ENCODE results near the gene TIAM2.

Gene TIAM2

GRCh38 chr6:155026022-155026705 is 31.0 kb downstream of the TIAM2 start:
- no peak for DNase-seq

- no peak for DNase-seq
Measured at GRCh38 chr6:155026706-155027045, 31.6 kb downstream of the TIAM2 start.

- no peak for DNase-seq
Measured at GRCh38 chr6:155030148-155030720, 35.1 kb downstream of the TIAM2 start.

GRCh38 chr6:155031091-155031490 is 36.0 kb downstream of the TIAM2 start:
- DNase-seq, result no peak

- DNase-seq, result no peak
Measured at GRCh38 chr6:155033021-155033791, 38.1 kb downstream of the TIAM2 start.

DNA sequence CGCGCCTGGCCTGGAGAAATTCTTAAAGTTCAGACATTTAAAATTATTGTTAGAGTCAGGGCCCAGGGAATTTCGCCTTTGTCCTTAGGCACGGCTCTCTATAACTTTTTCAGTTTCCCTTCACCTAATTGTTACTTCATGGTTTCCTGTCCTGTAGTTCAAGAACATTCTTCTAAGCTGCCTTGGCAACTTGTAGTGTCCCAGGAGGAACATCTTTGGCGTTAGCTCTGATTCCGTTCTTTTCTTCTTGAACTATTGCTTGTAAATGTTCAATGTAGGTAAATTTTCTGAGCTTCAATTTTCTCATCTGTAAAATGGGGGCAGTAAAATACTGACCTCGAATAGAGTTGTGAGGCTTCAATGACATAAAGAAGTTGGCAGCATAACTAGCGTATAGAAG is 41.8 kb downstream of the TIAM2 start:
- DNase-seq, result no peak

GRCh38 chr6:155038104-155038503 is 43.0 kb downstream of the TIAM2 start:
- DNase-seq, result no peak

DNA sequence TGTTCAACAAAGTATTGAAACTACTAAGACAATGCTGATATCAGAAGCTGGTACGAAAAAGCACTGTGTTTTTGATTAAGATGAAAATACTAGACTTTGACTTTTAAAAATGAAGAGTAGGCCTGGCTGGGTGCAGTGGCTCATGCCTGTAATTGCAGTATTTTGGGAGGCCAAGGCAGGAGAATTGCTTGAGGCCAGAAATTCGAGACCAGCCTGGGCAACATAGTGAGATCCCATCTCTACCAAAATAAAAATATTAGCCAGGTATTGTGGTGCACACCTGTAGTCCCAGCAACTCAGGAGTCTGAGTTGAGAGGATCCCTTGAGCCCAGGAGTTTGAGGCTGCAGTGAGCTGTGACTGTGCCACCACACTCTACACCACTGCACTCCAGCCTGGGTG is 43.4 kb downstream of the TIAM2 start:
- DNase-seq, result no peak

- no peak for DNase-seq
Measured at GRCh38 chr6:155039618-155040017, 44.5 kb downstream of the TIAM2 start.

DNA sequence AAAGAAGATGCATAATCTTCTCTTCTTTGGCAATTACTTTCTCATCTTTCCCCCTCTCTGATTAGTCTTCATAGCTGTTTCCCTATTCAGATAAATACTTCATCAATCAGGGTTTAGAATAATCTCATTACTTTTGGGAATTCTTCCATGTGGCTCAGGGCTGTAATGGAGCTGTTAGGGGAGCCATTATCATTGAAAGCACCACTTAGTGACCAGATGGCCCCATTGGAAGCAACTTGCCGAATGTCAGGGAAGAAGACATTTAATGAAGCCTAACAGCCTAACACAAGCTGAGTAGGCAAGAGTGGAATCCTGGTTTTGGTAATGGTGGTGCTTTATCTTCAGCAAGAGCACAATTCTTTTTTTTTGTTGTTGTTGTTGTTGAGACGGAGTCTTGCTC is 45.0 kb downstream of the TIAM2 start:
- DNase-seq, result no peak

DNA sequence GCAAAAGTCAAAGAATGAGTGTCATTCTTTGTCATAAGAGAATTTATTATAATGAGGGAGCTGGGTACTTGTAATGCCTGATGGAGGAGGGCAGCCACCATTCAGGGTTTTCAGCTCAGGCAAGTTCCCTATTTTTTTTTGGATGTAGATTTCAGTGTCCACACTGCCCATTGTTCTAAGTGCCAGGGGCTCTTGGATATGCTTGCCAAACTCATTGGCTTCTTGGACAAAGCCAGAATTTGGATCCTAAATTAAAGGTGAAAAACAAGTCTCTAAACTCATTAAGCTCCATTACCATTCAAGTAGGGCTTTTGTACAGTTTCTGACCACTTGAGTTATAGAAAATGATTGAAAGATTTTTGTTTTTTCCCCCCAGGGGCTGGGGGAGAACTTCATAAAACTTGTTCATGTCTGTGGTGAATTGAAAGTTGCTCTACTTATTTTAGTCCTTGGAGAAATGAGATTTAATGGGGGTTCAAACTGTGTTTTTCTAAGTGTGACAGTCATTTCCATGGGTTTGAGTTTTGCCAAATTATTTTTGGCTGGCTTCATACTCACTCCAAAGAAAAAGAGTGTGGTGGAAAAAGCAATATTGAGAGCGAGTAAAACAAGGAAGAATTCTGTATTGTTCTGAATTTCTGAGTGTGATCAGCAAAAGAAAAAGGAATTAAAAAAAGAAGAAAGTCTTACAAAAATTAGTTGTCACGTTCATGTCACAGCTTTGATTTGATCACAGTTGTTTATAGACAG is 46.0 kb downstream of the TIAM2 start:
- DNase-seq, result no peak

DNA sequence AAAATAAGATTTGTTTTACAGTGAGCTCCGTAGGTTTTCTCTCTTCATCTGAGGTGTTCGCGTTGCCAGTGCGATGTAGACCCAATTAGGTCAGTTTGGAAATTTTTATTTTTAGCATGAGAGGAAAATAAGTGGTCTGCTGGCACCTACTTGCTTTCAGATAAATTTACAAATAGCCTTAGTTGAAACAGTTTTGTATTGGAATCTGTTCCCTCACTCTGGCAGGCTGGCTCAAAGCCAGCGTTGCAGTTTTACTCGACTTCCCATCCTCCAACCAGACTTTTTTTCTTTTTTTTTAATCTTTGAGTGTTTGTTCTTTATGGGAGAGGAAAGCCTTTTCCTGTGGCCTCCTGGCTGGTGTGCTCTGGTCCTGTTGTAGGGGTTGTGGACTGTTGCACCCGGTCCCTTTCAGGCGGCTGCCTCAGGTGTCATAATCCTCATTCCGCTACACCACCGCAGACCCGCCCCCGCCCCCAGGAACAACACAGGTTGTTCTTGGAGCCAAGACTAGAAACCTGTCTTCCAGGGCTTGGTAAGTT is 46.7 kb downstream of the TIAM2 start:
- no peak for DNase-seq

DNA sequence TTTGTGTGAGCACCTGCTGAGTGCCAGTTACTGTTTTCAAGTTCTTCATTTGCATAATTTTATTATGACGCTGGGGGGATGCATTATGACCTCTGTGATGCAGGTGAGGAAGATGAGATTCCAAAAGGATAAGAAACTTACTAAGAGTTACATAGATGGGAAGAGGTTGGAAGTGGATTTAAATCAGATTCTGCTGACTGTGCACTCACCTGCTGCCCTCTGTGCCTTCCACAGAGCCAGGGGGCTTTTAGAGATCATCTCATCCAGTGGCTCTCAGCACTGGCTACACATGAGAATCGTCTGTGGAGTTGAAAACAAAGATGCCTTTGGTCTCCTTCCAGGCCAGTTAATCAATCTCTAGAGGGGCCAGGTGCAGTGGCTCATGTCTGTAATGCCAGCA is 47.9 kb downstream of the TIAM2 start:
- no peak for DNase-seq

DNA sequence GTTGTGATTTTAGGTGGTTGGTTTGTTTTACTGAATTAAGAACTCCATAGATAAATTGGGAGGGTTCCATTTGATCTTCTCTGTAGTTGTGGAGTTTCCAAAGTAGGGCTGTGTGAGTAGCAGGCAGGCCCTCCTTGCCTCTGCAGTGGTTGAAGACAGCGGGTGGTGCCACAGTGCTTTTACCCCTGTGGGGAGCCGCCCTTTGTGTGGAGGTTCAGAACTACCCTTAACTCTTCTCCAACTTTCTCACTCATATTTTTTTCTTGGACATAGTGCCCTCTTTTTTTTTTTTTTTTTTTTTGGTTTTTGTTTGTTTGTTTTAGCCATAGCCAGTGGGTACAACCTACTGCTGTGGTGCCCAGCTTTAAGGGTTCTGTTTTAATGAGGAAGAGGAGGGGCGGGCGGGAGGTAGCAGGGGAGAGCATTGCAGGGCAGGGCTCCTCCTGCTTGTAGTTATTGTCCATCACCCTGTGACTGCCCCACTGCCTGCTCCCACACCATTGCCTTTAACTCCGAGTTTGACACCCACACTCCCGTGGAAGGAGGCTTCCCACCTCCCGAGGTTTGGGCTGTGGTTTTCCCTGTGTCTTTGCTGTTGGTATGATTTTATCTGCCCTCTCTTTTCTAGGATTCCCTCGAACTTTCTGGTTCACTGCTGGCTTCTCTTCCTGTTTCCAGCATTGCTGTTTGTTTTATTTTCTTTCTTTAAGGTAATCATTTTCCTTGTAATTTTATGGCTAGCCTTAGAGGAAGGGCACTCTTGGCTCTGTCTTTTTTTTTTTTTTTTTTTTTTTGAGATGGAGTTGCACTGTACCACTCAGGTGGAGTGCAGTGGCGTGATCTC is 50.7 kb downstream of the TIAM2 start:
- DNase-seq, result no peak

DNA sequence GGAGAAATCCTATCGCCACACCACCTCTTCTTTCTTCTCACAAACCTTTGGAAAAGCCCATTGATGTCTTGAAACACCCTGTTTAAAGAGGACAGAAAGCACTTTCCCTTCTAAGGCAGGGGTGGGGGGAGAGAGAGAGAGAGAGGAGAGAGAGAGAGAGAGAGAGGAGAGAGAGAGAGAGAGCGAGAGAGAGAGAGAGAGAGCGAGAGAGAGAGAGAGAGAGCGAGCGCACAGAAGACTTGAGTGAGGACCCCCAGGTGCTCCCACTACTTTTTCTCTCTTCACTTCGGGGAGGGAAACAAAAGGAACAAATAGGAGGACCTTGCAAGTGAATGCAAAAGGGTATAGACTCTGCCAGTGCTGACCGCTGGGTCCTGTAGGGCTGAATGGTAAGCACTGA is 52.4 kb downstream of the TIAM2 start:
- no peak for DNase-seq

DNA sequence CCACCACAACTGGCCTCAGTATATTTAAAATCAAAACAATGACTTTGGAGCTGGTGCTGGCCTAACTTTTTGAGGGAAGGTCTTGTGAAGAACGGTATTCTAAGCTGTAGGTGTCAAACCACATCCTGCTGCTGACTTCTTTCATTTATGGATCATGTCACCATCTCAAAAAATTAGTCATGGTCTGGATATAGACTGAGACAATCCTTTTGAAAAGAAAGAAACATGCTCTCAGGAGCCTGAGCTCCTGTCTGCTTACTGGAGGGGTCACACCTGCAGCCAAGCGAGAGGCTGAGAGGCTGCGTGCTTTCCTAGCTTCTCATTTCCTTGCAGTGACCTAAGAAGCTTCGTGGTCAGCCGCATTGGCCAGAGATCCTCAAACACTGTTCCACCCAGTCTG is 55.2 kb downstream of the TIAM2 start:
- peak; percentile 32 for DNase-seq

GRCh38 chr6:155054491-155055250 is 59.6 kb downstream of the TIAM2 start:
- no peak for DNase-seq

GRCh38 chr6:155055729-155056128 is 60.6 kb downstream of the TIAM2 start:
- no peak for DNase-seq

- DNase-seq, result no peak
Measured at GRCh38 chr6:155056756-155057155, 61.6 kb downstream of the TIAM2 start.

GRCh38 chr6:155061381-155061780 is 66.3 kb downstream of the TIAM2 start:
- DNase-seq, result no peak

DNA sequence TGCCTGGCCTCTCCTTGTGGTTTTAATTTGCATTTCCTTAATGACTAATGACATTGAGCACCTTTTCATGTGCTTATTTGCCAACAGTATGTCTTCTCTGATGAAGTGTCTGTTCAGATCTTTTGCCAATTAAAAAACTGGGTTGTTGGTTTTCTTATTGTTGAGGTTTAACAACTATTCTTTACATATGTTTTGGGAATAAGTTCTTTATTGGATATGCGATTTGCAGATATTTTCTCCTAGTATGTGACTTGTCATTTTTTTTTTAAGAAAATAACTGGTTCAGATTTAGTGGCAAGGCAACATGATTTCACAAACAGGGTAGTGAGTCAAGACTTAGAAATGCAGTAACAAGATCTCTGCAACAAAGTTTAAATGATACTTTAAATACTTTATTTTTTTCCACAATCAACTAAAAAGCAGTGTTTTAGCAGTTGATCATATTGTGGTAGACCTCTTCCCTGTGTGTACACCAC is 67.8 kb downstream of the TIAM2 start:
- DNase-seq, result no peak

- DNase-seq, result no peak
Measured at GRCh38 chr6:155064303-155064702, 69.2 kb downstream of the TIAM2 start.

All from activated naive CD4-positive, alpha-beta T cell treated with Interleukin-2 at 50 U/mL for 16 hours (primary cell).